ENCODE data around the gene SYVN1.
A peak's percentile ranks its signal among the peaks of the same experiment; 100 is the strongest.

- TF ChIP-seq POLR2A (IDR thresholded peaks at IDR 0.05) (peak; percentile 65 to 93), CTCF (IDR thresholded peaks at IDR 0.05) (peak in 2 of 6 experiments; percentile 4 to 31)
These were observed 38.1 kb downstream of the SYVN1 start, which contains the start of gene VPS51 for GRCh38 chr11:65095974-65096806.
